Neural progenitor cell (in vitro differentiated cells): ENCODE results near the gene ZMYND11. TPM values are rescaled to one million over a fixed set of nuclear protein-coding genes. Genes with fewer than 3 reads are reported as not detected.

Experiments
- DNase-seq: peaks from one replicate; pipeline ENCODE4 v3.0.0-alpha.2; 2016; ENCODE audit warnings: low spot score
- H2AFZ ChIP-seq: fragments of 200-600 bp; sonication (generic); replicated peaks from 2 replicates; pipeline ENCODE4 v1.6.1; 2016; ENCODE audit warnings: antibody characterized with exemption
- H3F3A ChIP-seq: fragments of 200-600 bp; sonication (generic); 2 replicates; pipeline ENCODE4 v1.6.1; 2016; ENCODE audit warnings: antibody characterized with exemption, low read depth
- H3K27ac ChIP-seq: fragments of 200-600 bp; sonication (generic); 2 replicates; pipeline ENCODE4 v1.5.1; 2016; ENCODE audit warnings: mild to moderate bottlenecking
- H3K27me3 ChIP-seq: fragments of 200-600 bp; sonication (generic); 2 replicates; pipeline ENCODE4 v1.6.1; 2016; ENCODE audit warnings: mild to moderate bottlenecking, moderate library complexity
- H3K36me3 ChIP-seq: fragments of 200-600 bp; sonication (generic); 2 replicates; pipeline ENCODE4 v1.5.1; 2016
- H3K4me1 ChIP-seq: fragments of 200-600 bp; sonication (generic); 2 replicates; pipeline ENCODE4 v1.6.1; 2016; ENCODE audit warnings: mixed run types
- H3K4me2 ChIP-seq: fragments of 200-600 bp; sonication (generic); 2 replicates; pipeline ENCODE4 v1.6.1; 2016
- H3K4me3 ChIP-seq: fragments of 200-600 bp; sonication (generic); 2 replicates; pipeline ENCODE4 v1.5.1; 2016
- H3K79me2 ChIP-seq: fragments of 200-600 bp; sonication (generic); 2 replicates; pipeline ENCODE4 v1.6.1; 2016; ENCODE audit warnings: low read depth
- H3K9ac ChIP-seq: fragments of 200-600 bp; sonication (generic); 2 replicates; pipeline ENCODE4 v1.6.1; 2016
- H3K9me3 ChIP-seq: fragments of 200-600 bp; sonication (generic); 2 replicates; pipeline ENCODE4 v1.5.1; 2016; ENCODE audit warnings: low read depth
- H4K20me1 ChIP-seq: fragments of 200-600 bp; sonication (generic); 2 replicates; pipeline ENCODE4 v1.6.1; 2016; ENCODE audit warnings: low read depth
- H3K27ac Mint-ChIP-seq: 3 replicates; pipeline ENCODE4 v1.8.0; 2021; ENCODE audit warnings: mixed read lengths
- H3K27me3 Mint-ChIP-seq: 2 replicates; pipeline ENCODE4 v1.8.0; 2022; ENCODE audit warnings: low read depth, mild to moderate bottlenecking, inconsistent platforms, moderate library complexity, mixed read lengths; ENCODE audit not compliant: insufficient read depth
- H3K36me3 Mint-ChIP-seq: 3 replicates; pipeline ENCODE4 v1.8.0; 2021; ENCODE audit warnings: mixed read lengths
- H3K4me1 Mint-ChIP-seq: 3 replicates; pipeline ENCODE4 v1.8.0; 2021; ENCODE audit warnings: mixed read lengths
- H3K4me3 Mint-ChIP-seq: 3 replicates; pipeline ENCODE4 v1.8.0; 2021; ENCODE audit warnings: mild to moderate bottlenecking, moderate library complexity, mixed read lengths
- H3K9me3 Mint-ChIP-seq: 3 replicates; pipeline ENCODE4 v1.8.0; 2020; ENCODE audit warnings: mixed read lengths
- CTCF ChIP-seq: fragments of 200-600 bp; sonication (generic); IDR thresholded peaks from 2 replicates; pipeline ENCODE4 v1.5.1; 2017; ENCODE audit warnings: antibody characterized with exemption, mild to moderate bottlenecking
- EZH2 ChIP-seq: fragments of 200-600 bp; sonication (generic); IDR thresholded peaks from 2 replicates; pipeline ENCODE4 v1.6.1; 2017; ENCODE audit warnings: antibody characterized with exemption, mild to moderate bottlenecking, moderate library complexity
- EZH2phosphoT487 ChIP-seq: fragments of 200-600 bp; sonication (generic); IDR thresholded peaks from 2 replicates; pipeline ENCODE4 v1.6.1; 2017; ENCODE audit warnings: antibody characterized with exemption
- total RNA-seq: library from RNA; depleted of rRNA; stranded (reverse); fragments of >200 nt; gene quantifications from 2 replicates; pipeline ENCODE4 v1.2.3, GENCODE V29; 2015; ENCODE audit warnings: low replicate concordance

Gene ZMYND11
- total RNA-seq, 1 donor from 2014 or later, result 59.5 TPM

DNA sequence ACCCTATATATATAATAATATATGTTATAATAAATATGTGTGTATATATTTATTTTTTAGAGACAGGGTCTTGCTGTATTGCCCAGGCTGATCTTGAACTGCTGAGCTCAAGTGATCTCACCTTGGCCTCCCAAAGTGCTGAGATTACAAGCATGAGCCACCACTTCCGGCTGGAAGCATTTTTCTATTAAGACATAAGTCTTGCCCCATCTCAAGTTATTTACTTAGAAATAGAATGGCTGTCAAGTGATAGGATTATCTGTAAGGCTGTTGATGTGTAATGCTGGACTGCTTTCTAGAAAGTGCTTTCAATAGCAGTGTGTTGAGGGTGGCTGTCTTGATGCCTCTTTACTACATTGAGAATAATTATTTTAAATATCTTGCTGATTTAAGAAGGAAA, 65.2 kb downstream of the ZMYND11 start:
- Histone ChIP-seq H3K79me2 (peaks cover 24% of the 10 kb centered on the region), H3K9ac (no peak overlapping the region), H3K9me3 (no peaks in the 10 kb centered on the region), H3K27me3 (no peaks in the 10 kb centered on the region), H3K4me2 (no peak overlapping the region), H3K4me3 (no peak overlapping the region), H3K27ac (no peak overlapping the region), H4K20me1 (peaks cover 5% of the 10 kb centered on the region), H3K4me1 (no peaks in the 10 kb centered on the region), H3F3A (no peaks in the 10 kb centered on the region), H3K36me3 (no peaks in the 10 kb centered on the region), H2AFZ (no peak overlapping the region)
- no peak overlapping the region for H3K4me3 Mint-ChIP-seq
- peaks cover 3% of the 10 kb centered on the region for H3K36me3 Mint-ChIP-seq
- H3K27me3 Mint-ChIP-seq, result no peaks in the 10 kb centered on the region
- TF ChIP-seq CTCF (no peak), EZH2phosphoT487 (no peak)
- no peaks in the 10 kb centered on the region for H3K4me1 Mint-ChIP-seq
- DNase-seq, result no peak
- H3K9me3 Mint-ChIP-seq, result peaks cover 2% of the 10 kb centered on the region
- no peak overlapping the region for H3K27ac Mint-ChIP-seq

DNA sequence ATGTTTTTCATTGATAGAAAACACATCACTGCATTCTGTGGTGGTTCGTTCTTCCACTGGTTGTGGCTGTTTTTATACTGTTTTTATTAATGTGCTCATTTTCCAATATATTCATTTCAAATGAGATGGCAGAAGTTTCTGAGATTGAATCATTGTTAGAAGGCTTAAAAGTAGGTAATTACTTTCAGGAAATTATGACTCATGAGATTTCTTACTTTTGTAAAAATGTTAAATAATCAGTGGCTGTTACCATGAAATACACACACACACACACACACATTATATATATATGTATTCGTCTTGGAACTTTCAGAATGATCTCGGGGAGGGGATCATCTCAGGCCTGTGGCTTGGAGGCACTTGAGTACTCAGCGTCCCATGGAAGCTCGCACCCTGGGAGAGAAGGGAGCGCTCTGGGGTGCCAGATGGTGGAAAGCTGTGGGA, 66.1 kb downstream of the ZMYND11 start:
- H3K4me1 Mint-ChIP-seq, result no peaks in the 10 kb centered on the region

DNA sequence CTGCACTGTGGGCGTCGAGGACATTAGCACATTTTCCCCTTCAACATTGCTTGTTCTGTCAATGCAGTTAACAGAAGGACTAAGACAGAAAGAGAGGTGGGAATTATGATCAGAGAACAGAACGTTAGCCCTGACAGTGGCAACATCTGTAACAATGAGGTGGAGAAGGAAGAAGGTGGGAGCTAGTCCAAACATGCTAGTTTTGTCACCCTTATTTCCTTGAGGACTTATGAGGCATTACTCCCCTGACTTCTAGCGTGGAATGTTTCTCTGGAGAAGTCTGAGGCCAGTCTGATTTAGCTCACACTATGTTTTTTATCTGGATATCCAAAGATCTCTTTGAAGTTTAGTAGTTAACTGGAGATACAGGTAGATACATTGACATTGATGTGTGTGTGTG, 73.4 kb downstream of the ZMYND11 start:
- H4K20me1 ChIP-seq, result no peaks in the 10 kb centered on the region
- no peak for TF ChIP-seq EZH2
- TF ChIP-seq EZH2phosphoT487, result no peak
- no peak for TF ChIP-seq CTCF
- no peaks in the 10 kb centered on the region for H3K27me3 ChIP-seq
- H3K9me3 ChIP-seq, result no peaks in the 10 kb centered on the region
- no peaks in the 10 kb centered on the region for H3K4me1 ChIP-seq
- H3K4me1 Mint-ChIP-seq, result no peaks in the 10 kb centered on the region
- H3K27ac ChIP-seq, result no peak overlapping the region
- DNase-seq, result no peak
- H3K4me3 Mint-ChIP-seq, result no peak overlapping the region
- peaks cover 27% of the 10 kb centered on the region for H3K79me2 ChIP-seq
- H3K9me3 Mint-ChIP-seq, result peaks cover 8% of the 10 kb centered on the region
- H3F3A ChIP-seq, result no peaks in the 10 kb centered on the region
- no peak overlapping the region for H3K27ac Mint-ChIP-seq
- no peak overlapping the region for H3K4me3 ChIP-seq
- peaks cover 21% of the 10 kb centered on the region for H3K36me3 Mint-ChIP-seq
- H3K4me2 ChIP-seq, result no peak overlapping the region
- no peak overlapping the region for H3K9ac ChIP-seq
- peaks cover 8% of the 10 kb centered on the region for H3K36me3 ChIP-seq
- no peak overlapping the region for H2AFZ ChIP-seq
- H3K27me3 Mint-ChIP-seq, result no peaks in the 10 kb centered on the region

More for the DNA sequence above, 66.1 kb downstream of the ZMYND11 start:
- Histone ChIP-seq H3F3A (no peaks in the 10 kb centered on the region), H3K9me3 (no peaks in the 10 kb centered on the region), H3K4me1 (no peaks in the 10 kb centered on the region), H3K9ac (no peak overlapping the region), H4K20me1 (peaks cover 5% of the 10 kb centered on the region), H3K36me3 (no peaks in the 10 kb centered on the region), H3K79me2 (peaks cover 34% of the 10 kb centered on the region), H3K27me3 (no peaks in the 10 kb centered on the region), H3K4me2 (no peak overlapping the region), H2AFZ (no peak overlapping the region), H3K27ac (no peak overlapping the region), H3K4me3 (no peak overlapping the region)
- Mint-ChIP-seq H3K9me3 (peaks cover 6% of the 10 kb centered on the region), H3K4me3 (no peak overlapping the region), H3K27ac (no peak overlapping the region), H3K27me3 (no peaks in the 10 kb centered on the region), H3K36me3 (peaks cover 6% of the 10 kb centered on the region)
- DNase-seq, result no peak
- no peak for TF ChIP-seq EZH2phosphoT487
- no peak for TF ChIP-seq CTCF
- no peak for TF ChIP-seq EZH2

GRCh38 chr10:209357-209756, 74.1 kb downstream of the ZMYND11 start:
- Histone ChIP-seq H2AFZ (no peak overlapping the region), H3K27ac (no peak overlapping the region), H4K20me1 (no peaks in the 10 kb centered on the region), H3K9me3 (no peaks in the 10 kb centered on the region), H3K79me2 (peaks cover 22% of the 10 kb centered on the region), H3K27me3 (no peaks in the 10 kb centered on the region), H3K36me3 (peaks cover 8% of the 10 kb centered on the region), H3K4me3 (no peak overlapping the region), H3K9ac (no peak overlapping the region), H3K4me2 (no peak overlapping the region), H3F3A (no peaks in the 10 kb centered on the region), H3K4me1 (no peaks in the 10 kb centered on the region)
- no peak overlapping the region for H3K4me3 Mint-ChIP-seq
- no peak overlapping the region for H3K27ac Mint-ChIP-seq
- no peak for DNase-seq
- H3K9me3 Mint-ChIP-seq, result peaks cover 8% of the 10 kb centered on the region
- H3K4me1 Mint-ChIP-seq, result no peaks in the 10 kb centered on the region
- no peaks in the 10 kb centered on the region for H3K27me3 Mint-ChIP-seq
- peaks cover 21% of the 10 kb centered on the region for H3K36me3 Mint-ChIP-seq
- TF ChIP-seq EZH2phosphoT487, result no peak
- TF ChIP-seq CTCF, result peak; percentile 22
- no peak for TF ChIP-seq EZH2
